Measurements from ENCODE around the gene CCNL2.
A peak's percentile ranks its signal among the peaks of the same experiment; 100 is the strongest.

The CCNL2 gene

DNA sequence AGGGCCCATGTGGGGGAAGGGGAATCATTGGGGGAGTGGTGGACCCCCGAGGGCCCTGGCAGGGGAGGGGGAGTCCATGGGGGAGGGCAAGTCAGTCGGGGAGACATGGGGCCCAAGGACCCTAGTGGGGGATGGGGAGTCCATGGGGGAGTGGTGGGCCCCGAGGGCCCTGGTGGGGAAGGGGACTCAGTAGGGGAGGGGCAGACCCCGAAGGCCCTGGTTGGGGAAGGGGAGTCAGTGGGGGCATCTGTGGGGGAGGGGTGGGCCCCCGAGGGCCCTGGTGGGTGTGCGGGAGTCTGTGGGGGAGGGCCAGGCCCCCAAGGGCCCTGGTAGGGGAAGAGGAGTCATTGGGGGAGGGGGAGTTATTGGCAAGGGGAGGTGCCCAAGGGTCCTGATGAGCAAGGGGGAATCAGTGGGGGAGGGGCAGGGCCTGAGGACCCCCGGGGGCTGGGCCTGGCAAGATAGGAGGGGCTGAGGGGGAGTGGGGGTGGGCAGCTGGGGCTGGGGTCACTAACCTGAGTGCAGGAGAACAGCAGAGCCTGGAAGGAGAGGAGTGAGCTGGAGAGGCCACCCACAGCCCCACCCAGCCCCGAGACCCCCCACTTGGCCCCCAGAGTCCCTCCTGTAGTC lies 42.9 kb downstream of the CCNL2 start:
- no peak for DNase-seq (ENCODE audit: low read depth)
- TF ChIP-seq, protein P1, sequence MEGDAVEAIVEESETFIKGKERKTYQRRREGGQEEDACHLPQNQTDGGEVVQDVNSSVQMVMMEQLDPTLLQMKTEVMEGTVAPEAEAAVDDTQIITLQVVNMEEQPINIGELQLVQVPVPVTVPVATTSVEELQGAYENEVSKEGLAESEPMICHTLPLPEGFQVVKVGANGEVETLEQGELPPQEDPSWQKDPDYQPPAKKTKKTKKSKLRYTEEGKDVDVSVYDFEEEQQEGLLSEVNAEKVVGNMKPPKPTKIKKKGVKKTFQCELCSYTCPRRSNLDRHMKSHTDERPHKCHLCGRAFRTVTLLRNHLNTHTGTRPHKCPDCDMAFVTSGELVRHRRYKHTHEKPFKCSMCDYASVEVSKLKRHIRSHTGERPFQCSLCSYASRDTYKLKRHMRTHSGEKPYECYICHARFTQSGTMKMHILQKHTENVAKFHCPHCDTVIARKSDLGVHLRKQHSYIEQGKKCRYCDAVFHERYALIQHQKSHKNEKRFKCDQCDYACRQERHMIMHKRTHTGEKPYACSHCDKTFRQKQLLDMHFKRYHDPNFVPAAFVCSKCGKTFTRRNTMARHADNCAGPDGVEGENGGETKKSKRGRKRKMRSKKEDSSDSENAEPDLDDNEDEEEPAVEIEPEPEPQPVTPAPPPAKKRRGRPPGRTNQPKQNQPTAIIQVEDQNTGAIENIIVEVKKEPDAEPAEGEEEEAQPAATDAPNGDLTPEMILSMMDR (IDR thresholded peaks at IDR 0.05; ENCODE audit: control insufficient read depth, insufficient read depth, low read depth, low read length, missing control alignments): no peak
- H3K4me3 ChIP-seq (ENCODE audit: control insufficient read depth, low read depth, low read length): peak overlapping the region; percentile 95

DNA sequence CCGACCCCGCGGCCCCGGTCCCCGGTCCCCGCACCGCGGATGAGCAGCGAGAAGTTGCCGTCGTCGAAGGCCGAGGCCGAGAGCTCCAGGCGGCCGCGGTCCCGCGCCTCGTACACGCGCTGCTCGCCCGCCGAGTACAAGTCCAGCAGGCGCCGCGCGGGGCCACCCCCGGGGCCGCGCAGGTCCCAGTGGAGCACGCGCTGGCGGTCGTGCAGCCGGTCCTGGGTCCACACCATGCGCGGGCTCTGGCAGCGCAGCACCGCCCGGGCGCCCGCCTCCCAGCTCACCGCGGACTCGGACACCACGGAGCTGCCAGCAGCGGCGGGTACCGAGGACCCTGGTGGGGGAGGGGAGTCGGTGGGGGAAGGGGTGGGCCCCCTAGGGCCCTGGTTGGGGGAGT lies 43.7 kb downstream of the CCNL2 start:
- peak overlapping the region; percentile 95 for H3K4me3 ChIP-seq (ENCODE audit: control insufficient read depth, low read depth, low read length)
- TF ChIP-seq, protein P1 (IDR thresholded peaks at IDR 0.05; ENCODE audit: control insufficient read depth, insufficient read depth, low read depth, low read length, missing control alignments): no peak
- DNase-seq (ENCODE audit: low read depth): no peak

DNA sequence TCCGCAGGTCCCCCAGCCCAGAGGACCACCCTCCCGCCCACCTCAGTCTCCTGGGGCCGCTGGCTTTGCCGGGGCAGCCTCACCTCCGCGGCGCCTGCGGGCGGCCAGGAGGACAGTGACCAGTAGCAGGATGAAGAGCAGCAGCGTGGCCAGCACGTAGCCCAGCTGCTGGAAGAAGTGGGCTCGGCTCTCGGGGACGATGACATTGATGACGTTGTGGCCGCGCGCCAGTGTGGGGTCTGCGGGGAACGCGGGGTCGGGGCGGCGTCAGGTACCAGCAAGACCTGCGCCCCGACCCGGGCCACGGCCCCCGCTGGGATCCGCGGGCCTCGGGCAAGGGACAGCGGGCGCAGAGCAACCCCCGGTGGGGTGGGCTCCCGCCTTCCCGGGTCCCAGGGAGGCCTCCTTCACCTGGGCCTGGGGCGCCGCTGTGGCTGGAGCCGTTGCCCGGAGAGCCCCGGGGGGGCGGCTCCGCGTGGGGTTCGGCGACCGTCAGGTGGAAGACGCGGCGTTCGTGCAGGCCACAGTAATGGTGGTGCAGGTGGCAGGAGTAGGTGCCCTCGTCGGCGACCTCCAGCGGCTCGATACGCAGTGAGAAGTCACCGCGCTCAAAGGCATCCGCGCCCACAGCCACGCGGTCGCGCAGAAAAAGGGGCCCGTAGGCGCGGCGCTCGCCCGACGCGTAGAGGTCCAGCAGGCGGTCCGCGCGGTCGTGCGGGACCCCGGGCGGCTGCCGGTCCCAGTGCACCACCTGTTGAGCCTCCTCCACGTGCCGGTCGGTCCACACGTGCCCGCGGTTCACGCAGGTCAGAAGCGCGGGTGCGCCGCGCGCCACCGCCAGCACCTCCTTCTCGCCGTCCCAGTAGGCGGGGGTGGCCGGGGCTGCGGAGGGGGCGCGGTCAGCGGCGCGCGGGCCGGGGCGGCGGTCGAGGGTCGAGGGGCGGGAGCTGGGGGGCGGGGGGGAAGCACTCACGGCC lies 44.6 kb downstream of the CCNL2 start:
- TF ChIP-seq, protein P1 (IDR thresholded peaks at IDR 0.05; ENCODE audit: control insufficient read depth, insufficient read depth, low read depth, low read length, missing control alignments): no peak
- peak overlapping the region; percentile 95 for H3K4me3 ChIP-seq (ENCODE audit: control insufficient read depth, low read depth, low read length)
- DNase-seq (ENCODE audit: low read depth): no peak

DNA sequence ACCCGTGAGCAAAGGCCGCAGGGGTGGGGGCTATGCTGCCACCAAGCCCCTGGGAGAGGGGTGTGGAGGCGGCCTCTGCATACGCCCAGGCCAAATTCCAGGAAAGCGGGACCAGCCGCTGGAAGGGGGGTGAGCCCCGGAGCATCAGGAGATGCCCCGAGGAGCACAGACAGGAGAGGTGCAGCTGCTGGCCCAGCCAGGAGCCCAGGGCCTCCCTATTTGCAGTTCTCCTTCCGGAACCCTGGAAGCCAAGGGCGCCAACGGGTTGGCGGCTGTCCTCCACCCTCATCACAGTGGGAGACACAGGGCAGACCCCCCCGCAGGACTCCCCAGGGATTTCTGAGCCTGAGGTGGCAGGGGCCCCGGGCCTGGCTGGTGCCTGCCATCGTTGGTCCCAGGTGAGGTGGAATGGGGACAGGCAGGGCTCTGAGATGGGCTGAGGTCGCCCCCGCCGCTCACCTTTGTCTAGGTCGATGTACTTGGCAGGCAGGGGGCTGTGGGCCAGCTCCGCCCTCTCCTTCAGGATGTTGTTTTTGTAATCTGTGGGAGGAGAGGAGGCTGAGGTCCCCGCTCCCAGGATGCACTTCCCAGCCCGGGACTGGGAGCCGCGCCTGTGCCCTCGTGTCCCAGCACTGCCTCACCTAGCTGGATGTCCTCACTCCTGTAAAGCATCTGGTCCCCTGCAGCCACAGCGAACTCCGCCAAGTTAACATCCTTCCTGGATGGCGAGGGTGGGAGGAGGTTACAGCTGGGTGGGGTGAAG lies 45.6 kb downstream of the CCNL2 start:
- no peak overlapping the region for H3K4me3 ChIP-seq (ENCODE audit: control insufficient read depth, low read depth, low read length)
- TF ChIP-seq, protein P1 (IDR thresholded peaks at IDR 0.05; ENCODE audit: control insufficient read depth, insufficient read depth, low read depth, low read length, missing control alignments): no peak
- no peak for DNase-seq (ENCODE audit: low read depth)

DNA sequence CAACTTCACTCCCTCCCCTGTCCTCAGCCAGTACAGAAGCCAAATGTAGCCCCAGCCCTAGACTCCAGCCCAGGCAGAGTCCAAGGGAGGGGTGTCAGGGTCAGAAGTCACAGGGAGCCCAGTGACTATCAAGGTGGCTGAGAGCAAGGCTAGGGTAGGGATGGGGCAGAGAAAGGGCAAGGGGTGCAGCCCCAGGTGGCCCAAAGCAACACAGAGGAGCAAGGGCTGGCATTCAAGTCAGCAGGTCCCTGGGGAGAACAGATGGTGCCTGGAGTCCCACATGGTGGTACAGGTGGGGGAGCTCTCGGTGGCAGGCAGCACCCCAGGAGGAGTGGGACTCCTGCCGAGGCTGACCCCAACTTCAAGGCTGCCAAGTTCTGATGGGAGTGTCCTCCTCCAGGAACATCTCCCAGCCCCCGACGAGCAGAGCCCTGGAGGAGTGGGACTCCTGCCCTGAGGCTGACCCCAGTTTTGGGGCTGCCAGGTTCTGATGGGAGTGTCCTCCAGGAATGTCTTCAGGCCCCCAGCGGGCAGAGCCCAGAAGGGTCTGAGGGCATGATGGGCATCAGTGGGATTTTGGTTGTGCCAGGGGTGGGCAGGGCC lies 46.2 kb downstream of the CCNL2 start:
- DNase-seq (ENCODE audit: low read depth): no peak
- no peak overlapping the region; the same call in 1 of the 2 replicates for H3K4me3 ChIP-seq (ENCODE audit: control insufficient read depth, low read depth, low read length)
- TF ChIP-seq, protein P1 (IDR thresholded peaks at IDR 0.05; ENCODE audit: control insufficient read depth, insufficient read depth, low read depth, low read length, missing control alignments): no peak

All from AG09309 (cell line).